Tongue (tissue), 2 donors: Measurements from ENCODE around the gene MINPP1. TPM values are rescaled to one million over a fixed set of nuclear protein-coding genes. Genes with fewer than 3 reads are reported as not detected.
A peak's percentile ranks its signal among the peaks of the same experiment; 100 is the strongest.
"Not testable (repeated sequence)": the region's sequence is repeated elsewhere in the genome, so short reads cannot be mapped to it uniquely, and the experiment has no call there.

Source experiments
- DNase-seq: peaks from one replicate; pipeline ENCODE4 v3.0.0-alpha.2; 2015
- total RNA-seq: library from RNA; depleted of rRNA; stranded (reverse); fragments of >200 nt; gene quantifications from one replicate; pipeline ENCODE4 v1.2.3, GENCODE V29; 2014

Gene MINPP1, protein sequence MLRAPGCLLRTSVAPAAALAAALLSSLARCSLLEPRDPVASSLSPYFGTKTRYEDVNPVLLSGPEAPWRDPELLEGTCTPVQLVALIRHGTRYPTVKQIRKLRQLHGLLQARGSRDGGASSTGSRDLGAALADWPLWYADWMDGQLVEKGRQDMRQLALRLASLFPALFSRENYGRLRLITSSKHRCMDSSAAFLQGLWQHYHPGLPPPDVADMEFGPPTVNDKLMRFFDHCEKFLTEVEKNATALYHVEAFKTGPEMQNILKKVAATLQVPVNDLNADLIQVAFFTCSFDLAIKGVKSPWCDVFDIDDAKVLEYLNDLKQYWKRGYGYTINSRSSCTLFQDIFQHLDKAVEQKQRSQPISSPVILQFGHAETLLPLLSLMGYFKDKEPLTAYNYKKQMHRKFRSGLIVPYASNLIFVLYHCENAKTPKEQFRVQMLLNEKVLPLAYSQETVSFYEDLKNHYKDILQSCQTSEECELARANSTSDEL
- total RNA-seq, result 21.8 TPM

DNA sequence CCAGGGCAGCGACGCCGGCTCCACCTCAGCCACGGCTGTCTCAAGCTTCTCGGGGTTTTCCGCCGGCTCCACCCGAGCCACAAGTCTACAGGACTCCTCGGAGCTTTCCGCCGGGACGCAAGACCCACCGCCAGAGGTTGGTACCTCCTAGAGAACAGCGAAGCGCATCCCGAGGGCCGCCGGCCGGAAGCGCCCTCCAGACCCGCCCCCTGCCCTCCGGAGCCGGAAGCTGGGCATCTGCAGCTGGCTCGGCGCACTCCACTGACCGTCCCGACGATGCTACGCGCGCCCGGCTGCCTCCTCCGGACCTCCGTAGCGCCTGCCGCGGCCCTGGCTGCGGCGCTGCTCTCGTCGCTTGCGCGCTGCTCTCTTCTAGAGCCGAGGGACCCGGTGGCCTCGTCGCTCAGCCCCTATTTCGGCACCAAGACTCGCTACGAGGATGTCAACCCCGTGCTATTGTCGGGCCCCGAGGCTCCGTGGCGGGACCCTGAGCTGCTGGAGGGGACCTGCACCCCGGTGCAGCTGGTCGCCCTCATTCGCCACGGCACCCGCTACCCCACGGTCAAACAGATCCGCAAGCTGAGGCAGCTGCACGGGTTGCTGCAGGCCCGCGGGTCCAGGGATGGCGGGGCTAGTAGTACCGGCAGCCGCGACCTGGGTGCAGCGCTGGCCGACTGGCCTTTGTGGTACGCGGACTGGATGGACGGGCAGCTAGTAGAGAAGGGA, at the start of gene MINPP1:
Gene MINPP1 (plus strand): TSS at position 254 of the 726 bp plus-strand sequence. CDS start 23 bp downstream, at position 277.
- peak; percentile 88 for DNase-seq

DNA sequence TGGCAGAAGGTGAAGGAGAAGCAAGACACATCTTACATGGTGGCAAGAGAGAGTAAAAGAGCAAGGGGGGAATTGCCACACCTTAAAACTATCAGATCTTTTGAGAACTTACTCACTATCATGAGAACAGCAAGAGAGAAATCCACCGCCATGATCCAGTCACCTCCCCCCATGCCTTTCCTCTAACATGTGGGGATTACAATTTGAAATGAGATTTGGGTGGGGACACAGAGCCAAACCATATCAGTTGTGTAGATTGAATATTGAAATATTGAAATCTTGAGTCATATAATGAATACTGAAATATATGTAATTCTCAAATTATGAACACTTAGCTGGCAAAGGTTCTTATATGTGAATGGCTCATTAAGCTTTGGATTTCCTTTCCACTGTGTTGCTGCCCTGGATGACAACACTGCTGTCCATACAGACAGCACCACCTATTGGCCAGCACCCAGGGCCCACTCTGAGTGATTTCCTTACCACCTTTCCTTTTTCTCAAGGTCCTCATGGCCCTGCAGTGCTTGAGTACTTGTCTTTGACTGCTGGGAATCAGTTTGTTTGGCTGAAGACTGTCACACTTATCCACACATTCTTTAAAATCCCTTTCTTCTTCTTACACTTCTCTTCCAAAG, 48.0 kb upstream of the MINPP1 start:
- DNase-seq, result not testable (repeated sequence)

DNA sequence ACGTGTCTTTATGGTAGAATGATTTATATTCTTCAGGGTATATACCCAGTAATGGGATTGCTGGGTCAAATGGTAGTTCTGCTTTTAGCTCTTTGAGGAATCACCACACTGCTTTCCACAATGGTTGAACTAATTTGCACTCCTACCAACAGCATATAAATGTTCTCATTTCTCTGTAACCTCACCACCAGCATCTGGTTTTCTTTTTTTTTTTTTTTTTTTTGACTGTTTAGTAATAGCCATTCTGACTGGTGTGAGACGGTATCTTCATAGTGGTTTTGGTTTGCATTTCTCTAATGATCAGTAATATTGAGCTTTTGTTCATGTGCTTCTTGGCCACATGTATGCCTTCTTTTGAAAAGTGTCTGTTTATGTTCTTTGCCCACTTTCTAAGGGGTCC, 42.9 kb upstream of the MINPP1 start:
- not testable (repeated sequence) for DNase-seq

DNA sequence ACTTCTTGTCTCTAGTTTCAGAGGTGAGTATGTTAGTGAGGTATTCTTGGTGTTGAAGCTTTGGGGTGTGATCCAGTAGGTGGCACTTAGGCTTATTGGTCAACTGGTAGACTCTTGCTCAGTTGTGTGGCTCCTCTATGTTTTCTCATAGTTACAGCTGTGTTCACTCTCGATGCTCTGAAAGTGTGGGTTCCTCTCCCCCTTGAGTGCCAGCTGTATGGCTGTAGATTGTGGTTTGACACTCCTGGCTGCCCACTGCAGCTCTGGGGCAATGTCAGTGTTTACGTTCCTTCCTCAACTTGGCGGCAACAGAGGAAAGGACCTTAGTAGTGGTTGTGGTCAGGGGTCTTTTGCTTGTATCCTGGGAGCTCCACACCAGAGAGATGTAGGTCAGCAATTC, 37.8 kb upstream of the MINPP1 start:
- not testable (repeated sequence) for DNase-seq

DNA sequence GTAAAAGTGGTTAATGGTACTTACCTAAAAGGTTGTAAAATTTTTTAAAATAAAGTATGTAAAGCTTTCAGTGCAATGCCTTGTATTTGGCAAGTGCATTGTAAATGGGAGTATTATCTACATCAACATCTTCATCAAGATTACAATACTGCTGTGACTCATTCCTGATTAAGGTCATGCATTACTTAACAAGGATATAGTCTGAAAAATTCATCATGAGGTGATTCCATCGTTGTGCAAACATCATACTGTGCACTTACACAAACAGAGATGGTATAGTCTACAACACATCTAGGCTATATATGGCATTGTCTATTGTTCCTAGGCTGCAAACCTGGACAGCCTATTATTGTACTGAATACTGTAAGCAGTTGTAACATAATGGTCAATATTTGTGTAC, 16.0 kb upstream of the MINPP1 start:
- not testable (repeated sequence) for DNase-seq

DNA sequence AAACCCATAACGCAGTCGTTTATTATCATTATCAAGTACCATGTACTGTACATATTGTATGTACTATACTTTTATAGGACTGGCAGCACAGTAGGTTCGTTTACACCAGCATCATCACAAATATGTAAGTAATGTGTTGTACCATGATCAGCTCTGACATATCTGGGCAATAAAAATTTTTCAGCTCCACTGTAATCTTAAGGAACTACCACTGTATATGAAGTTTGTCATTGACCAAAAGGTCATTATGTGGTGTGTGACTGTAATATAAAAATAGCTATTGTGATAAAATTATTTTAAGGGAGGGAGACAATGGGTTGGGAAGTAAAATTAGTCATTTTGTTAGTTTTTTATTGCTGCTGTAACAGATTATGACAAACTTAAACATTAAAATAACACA, 14.4 kb upstream of the MINPP1 start:
- not testable (repeated sequence) for DNase-seq

DNA sequence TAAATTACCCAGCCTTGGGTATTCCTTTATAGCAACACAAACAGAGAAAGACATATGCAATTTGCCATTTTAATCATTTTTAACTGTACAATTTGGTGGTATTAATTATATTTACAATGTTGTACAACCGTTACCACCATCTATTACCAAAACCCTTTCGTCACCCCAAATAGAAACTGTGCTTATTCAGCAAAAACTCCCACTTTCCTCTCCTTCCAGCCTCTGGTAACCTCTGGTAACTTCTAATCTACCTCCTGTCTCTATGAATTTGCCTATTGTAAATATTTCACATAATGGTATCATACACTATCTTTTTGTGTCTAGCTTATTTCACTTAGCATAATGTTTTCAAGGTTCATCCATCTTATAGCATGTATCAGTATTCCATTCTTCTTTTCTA, 12.2 kb upstream of the MINPP1 start:
- DNase-seq, result not testable (repeated sequence)

DNA sequence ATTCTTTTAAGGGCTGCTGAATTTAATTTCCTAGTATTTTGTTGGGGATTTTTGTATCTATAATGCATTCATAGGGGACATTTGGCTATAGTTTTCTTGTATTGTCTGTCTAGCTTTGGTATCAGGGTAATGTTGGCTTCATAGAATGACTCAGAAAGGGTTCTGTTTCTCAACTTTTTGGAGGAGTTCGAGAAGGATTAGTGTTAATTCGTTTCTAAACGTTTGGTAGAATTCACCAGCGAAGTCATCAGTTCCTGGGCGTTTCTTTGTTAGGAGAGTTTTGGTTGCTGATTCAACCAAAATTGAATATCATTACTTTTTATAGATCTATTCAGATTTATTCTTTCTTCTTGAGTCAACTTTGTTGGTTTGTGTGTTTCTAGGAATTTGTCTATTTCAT, 9.2 kb upstream of the MINPP1 start:
- DNase-seq, result not testable (repeated sequence)

DNA sequence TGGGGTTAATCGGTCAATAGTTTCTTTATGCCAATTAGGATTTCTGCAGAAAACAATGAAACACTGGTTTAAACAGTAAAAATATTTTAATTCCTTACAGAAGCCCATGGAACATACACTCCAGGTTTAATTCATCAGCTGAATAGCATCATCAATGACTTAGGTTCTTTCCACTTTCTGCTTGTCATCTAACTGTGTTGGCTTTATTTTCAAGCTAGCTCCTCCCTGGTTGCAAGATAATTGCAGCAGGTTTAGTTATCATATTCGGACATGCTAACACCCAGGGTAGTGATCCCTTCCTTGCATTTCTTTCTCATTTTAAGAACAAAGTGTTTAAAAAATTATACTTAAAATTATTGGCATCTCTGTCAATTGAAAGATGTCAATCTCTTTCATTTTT, 7.3 kb upstream of the MINPP1 start:
- DNase-seq, result not testable (repeated sequence)

DNA sequence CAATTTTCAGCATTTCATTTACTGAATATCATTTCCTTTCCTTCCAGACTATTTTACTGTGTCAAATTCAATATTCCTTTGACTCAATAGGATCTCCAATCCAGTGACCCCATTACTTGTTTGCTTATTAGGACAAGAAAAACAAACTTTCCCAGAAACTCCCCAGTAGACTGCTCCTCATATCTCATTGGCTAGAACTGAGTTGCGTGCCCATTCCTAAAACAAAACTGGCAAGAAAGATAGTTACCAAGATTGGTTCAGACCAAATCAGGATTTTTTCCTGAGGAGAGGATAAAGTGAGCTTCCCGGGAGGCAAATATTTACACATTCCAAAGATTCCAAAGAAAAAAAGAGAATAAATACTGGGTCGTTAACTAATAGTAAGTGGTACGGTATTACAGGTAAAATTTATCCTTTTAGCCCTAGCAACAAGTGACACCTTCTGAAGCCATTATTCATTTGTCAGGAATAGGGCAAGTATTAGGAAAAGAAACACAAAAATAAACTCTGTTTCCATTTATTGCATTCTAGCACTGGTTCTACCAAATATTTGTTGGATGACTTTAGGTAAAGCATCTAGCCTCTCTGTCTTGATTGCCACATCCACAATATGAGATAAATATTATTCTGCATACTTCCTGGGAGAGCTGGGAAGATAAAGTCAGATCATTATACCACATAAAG, 6.4 kb upstream of the MINPP1 start:
- not testable (repeated sequence) for DNase-seq

DNA sequence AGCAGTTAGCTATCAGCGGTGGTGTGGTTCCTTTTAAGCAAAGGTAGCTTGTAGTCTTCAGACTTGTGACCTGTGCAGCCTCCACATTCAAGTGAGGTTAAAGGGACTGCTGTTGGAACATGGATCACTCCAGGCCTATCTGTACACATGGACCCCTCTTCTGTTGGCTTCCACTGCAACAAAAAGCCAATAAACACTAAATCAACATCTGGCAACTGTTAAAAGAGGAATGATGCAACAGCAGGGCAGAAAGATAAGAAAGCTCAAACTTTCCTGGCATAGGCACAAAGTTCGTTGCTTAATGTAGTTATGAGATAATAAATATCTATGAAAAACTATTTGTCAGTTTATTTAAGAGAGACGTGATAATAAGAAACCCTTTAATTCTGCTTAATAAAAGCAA, 4.0 kb upstream of the MINPP1 start:
- DNase-seq, result no peak

DNA sequence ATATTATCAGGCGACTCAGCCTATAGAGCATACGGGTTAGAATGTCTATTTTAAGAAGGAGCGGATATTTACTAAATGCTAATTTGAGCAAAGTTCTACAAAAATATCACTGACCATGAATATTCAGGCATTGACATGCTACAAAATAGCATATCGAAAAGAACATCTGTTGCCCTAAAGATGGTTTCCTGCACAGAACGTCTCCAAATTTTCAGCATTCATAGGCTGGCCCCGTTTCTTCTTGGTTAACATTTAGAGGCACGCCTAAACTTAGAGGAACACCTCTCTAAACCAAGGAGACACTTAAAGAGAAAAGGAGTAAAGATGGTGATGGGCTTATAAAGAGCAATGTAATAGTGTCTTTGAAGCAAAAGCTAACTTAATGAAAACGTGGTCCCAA, 1.3 kb upstream of the MINPP1 start:
- DNase-seq, result no peak

DNA sequence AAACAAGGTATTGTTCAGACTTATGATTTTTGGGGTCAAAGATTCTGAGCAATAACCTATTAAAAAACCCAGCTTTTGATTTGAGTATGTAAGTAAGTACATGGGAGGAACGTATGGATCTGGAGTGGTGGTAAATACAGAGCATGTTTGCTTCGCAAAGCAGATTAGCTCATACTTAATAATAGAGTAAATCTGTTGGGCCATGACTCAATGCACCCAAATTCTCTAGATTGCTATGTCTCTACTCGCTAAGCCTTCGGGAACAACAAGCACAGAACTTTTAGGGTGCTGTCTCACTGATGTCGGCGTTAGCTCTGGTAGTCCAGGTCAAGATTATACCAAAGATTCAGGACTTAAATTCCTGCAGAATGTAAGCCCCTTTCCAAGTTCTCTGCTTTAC, 807 bp upstream of the MINPP1 start:
- no peak for DNase-seq

DNA sequence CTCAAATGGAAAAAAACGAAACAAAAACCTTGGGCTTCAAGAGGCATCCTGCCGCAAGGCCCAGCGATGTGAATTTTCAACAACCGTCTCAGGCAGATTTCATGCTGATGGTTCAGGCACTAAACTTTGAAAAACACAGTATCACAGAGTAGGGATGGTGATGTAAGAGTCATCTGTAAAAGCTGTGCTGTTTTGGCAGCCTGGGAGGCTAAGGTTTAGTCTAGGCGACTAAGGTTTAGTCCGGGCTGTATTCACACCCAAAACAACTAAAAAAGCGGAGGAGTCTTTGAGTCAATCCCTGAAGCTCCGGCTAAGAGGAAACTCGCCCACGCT, 420 bp upstream of the MINPP1 start:
- DNase-seq, result no peak

DNA sequence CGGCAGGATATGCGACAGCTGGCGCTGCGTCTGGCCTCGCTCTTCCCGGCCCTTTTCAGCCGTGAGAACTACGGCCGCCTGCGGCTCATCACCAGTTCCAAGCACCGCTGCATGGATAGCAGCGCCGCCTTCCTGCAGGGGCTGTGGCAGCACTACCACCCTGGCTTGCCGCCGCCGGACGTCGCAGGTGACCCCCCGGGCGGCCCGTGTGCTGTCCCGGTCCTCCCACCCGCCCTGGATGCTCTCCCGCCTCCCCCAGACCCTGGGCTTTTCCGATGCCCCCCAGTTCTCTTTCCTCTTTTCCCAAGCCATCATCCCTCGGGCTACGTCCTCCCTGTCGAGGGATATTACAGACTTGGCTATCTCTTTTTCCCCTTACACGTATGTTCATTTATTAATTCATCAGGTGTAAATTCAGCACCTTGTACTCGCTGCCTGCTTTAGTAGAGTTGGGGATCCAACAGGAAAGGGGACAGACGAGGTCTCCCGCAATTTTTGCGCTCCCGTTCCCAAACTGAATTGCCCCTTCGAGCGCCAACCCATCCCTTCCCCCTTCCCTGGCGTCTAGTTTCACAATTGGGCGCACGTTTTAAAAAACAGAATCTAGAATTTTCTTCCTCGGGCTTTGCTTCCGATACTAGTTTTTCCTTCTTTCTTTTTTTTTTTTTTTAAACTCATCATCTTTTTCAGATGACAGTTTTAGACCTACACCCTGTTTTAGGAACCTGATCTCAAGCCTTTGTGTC, 846 bp downstream of the MINPP1 start:
- peak; percentile 58 for DNase-seq

DNA sequence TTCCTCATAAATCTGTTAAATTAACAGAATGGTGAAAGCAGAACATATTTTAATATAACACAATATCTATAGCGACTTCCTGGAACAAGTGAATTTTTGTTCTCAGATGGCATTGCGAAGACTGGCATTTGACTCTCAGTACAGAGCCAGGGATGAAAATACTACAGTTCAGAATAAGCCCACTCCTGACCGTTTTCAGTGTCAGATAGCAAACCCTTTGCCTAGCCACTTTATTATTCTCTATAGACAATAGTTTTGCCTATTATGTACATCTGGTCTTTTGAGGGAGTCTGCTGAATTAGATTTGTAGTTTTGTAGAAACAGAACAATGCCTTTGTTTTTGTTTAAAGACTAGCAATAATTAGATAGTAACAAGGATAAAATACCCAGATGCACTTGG, 2.3 kb downstream of the MINPP1 start:
- no peak for DNase-seq

DNA sequence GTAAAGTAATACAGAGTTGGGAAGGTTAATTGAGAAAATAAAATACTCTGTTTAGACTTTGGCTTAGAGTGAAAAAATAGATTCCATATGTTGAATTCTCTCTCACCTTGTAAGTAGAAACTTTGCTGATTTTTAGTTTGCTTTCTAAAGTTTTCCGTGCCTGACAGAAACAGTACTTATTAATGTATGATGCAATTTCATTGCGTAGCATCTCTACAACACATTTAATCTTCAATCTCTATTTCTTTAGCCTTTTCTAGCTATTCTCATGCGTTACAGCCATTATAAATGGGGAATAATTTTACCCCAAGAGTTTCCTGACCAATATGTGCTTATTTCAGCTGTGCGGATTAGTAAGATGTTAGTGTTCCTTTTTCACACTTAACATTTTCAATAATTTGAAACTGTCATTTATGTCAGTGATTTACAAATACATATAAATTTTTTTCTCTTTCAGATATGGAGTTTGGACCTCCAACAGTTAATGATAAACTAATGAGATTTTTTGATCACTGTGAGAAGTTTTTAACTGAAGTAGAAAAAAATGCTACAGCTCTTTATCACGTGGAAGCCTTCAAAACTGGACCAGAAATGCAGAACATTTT, 3.3 kb downstream of the MINPP1 start:
- DNase-seq, result no peak

DNA sequence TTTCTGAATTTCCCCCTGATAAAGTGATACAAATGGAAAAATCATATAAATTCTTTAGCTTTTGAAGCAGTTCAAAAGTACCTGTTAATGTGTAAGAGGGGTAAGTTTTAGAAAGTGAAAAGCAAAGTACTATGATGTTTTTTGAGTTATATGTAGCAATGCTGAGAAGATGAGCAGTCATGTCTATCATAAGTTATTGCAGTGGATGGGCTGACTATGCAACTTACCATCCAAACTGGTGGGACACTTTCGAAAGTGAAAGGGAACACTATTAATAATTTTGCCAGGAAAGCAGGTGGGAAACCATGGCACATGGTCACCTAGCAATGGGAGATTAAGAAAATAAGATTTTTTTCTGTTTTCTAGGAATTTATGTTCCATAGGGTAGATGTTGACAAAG, 4.1 kb downstream of the MINPP1 start:
- DNase-seq, result no peak

DNA sequence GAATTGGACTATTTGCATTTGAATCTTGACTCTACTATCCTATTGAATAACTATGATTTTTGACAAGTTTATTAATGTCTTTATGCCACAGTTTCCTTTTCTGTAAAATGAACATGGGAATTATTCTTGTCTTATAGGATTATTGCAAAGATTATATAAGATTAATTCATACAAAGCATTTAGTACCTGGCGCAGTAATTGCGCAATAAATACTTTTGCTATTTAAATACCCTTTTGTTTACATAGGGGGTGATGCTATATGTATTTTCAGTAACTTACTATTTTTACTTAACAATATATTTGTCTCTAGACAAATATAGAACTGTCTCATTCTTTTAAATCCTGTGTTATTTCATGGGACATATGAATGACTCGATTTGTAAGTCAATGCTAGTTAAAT, 5.3 kb downstream of the MINPP1 start:
- no peak for DNase-seq

DNA sequence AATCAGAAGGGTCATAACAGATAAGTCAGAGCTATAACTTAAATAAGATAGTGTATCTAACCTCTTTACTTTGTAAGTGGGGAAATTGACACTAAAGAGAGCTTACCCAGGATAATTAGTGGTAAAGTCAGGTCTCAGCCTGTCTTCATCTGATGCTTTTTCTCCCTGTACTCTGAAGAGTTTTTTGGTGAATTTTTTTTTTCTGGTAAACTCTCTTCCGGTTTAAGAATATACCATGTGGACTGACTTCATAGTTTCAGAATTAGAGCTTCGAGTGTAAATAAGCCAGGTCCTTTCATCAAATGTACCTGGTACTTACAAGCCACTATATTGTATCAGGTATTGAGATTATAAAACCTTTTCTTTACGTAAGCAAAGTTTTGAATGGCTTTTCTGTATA, 6.8 kb downstream of the MINPP1 start:
- DNase-seq, result no peak

DNA sequence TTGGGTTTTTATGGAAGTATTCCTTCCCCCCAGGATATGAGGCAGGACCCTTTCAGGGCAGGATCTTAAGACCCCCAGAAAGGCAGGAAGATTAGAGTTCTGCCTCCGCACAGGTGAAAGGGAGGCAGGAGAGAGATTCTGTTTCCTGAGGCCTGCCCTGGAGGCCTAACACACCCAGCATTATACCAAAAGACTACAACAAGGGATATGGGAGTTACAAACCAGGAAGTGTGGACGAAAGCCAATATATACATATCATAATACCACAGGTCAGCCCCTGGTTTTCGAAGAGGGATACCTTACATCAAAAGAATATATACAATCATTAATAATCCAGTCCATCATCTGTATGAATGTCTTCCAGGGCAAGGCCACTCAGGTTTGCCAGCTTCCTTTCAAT, 14.2 kb downstream of the MINPP1 start:
- DNase-seq, result no peak
